NCI-H1092 treated with DMSO at 0.1 percent for 48 hours (cell line): ENCODE measurements around the gene FIBCD1.
A peak's percentile ranks its signal among the peaks of the same experiment; 100 is the strongest.

Experiments used
- DNase-seq: peaks from one replicate; lab custom pipeline; 2025; lab: John Stamatoyannopoulos, UW

The FIBCD1 gene

GRCh38 chr9:130952065-130952762, 13.2 kb upstream of the FIBCD1 start:
- DNase-seq: no peak

- DNase-seq: no peak
Measured at GRCh38 chr9:130950039-130950311, 10.9 kb upstream of the FIBCD1 start.

DNA sequence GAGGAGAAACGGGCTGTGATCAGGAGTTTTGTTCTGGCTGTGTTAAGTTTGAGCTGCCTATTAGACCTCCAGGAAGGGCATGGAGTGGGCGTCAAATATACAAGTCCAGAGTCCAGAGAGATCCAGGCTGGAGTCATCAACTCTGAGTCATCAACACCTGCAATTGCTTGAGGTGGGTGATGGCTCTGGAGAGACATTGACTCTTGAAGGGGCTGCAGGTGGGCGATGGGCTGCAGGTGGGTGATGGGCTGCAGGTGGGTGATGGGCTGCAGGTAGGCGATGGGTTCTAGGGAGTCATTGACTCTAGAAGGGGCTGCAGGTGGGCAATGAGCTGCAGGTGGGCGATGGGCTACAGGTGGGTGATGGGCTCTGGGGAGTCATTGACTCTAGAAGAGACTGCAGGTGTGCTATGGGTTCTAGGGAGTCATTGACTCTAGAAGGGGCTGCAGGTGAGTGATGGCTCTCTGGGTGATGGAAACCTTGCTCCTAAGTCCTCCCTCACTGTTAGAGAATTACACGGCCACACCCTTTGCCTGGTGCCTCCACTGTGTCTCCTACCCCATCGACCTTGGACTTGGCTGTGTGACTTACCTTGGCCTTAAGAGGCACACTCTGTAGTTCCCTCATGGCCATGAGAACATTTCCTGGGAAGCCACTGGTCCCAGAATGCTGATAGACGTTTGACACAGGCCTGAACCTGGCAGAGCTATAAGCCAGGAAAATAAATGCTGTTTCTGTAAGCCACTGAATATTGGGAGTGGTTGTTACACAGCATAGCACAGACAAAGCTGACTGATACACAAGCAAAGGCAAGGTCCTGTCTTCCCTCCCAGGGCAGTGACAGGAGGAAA, 10.4 kb upstream of the FIBCD1 start:
- no peak for DNase-seq

DNA sequence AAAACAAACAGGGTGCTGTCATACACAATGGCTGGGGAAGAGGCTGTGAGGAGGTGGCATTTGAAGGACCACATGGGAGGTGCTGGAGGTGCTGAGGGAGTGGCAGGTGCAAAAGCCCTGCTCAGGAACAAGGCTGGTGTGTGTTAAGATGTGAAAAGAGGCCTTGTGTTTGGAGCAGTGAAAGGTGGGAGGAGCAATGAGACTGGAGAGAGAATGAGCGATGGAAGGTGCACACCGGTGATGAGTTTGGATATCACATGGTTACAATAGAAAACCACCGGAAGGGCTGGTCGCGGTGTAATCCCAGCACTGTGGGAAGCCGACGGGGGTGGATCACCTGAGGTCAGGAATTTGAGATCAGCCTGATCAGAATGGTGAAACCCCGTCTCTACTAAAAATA, 9.2 kb upstream of the FIBCD1 start:
- no peak for DNase-seq

DNA sequence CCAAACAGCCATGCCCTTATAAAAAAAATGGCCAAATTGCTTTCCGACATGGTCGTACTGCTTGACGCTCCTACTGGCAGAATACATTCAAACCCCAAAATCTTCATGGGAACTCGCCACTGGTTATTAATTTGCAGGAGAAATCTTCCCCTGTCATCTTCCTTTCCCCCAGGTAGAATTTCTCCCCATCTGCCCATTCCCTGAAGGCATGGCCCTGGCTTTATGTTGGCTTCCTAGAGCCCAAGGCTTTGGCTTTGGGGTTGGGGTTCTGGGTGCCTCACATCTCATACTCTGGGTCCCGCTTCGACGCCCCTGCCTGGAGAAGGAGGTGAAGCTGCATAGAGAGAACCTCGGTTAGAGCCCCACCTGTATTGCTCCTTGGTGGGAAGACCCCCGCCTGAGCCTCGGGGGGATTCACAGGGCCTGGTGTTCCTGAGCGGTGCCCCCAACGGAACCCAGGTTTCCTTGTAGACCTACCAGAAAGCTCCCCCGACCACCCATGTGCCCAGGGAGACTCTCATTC, 8.6 kb upstream of the FIBCD1 start:
- no peak for DNase-seq

GRCh38 chr9:130946766-130947617, 7.9 kb upstream of the FIBCD1 start:
- no peak for DNase-seq

DNA sequence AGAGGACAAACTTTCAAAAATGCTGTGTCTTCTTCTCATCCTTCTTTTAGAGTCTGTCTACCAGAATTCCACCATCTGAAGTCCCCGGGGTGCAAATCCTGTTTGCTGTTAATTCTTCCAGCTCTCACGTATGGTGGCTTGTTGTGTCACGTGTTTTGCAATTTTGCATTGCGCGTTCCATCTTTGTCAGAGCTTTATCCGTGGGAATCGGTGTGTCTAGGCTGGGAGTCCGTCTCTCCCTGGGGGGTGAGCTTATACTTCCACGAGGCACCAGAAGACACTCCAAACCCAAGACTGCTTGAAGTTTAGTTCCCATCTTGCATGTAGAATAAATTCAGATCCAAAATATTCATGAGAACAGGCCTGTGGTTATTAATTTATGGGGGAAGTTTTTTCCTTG, 6.1 kb upstream of the FIBCD1 start:
- DNase-seq: no peak

GRCh38 chr9:130944510-130945058, 5.5 kb upstream of the FIBCD1 start:
- no peak for DNase-seq

GRCh38 chr9:130943777-130944176, 4.7 kb upstream of the FIBCD1 start:
- no peak for DNase-seq

GRCh38 chr9:130943221-130943620, 4.2 kb upstream of the FIBCD1 start:
- no peak for DNase-seq

DNA sequence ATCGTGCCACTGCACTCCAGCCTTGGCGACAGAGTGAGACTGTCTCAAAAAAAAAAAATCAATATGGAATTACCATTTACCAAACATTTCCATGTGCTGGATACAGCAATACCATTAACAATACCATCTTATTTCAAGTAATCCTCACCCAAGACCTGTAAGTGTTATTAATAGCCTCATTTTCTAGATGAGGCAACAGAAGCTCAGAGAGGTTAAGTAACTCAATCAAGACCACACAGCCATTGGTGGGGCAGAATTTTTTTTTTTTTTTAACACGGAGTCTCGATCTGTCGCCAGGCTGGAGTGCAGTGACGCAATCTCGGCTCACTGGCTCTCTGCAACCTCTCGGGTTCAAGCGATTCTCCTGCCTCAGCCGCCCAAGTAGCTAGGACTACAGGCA, 3.6 kb upstream of the FIBCD1 start:
- no peak for DNase-seq

- no peak for DNase-seq
Measured at GRCh38 chr9:130942084-130942483, 3.0 kb upstream of the FIBCD1 start.

- DNase-seq: peak; percentile 57
Measured at GRCh38 chr9:130940693-130941576, 1.9 kb upstream of the FIBCD1 start.

DNA sequence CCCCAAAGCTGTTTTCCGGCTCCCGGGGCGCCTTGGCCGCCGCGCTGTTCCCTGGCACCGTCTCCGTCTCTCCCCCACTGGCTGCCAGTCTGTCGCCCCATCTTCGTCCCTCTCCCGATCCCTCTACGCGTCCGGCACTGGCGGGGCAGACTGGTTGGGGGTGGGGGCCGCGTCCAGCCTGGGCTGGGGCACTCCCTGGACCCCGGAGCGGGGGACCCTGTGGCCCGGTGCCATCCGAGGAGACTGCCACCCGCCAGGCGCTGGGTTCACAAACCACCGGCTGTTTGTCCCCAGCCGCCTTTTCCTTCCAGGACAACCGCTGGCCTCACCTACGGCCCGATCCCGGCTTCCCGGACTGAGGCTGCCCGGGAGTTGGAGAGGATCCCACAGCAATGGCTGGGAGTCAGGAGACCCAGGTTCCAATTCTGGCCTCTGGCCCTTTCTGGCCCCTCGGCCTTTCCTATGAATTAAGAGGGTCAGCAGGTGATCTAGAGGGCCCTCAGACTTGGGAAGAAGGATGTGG, 1.0 kb upstream of the FIBCD1 start:
- DNase-seq: no peak

GRCh38 chr9:130939405-130940026, 469 bp upstream of the FIBCD1 start:
- DNase-seq: no peak

- DNase-seq: no peak
Measured at GRCh38 chr9:130938184-130938651, 829 bp downstream of the FIBCD1 start.

DNA sequence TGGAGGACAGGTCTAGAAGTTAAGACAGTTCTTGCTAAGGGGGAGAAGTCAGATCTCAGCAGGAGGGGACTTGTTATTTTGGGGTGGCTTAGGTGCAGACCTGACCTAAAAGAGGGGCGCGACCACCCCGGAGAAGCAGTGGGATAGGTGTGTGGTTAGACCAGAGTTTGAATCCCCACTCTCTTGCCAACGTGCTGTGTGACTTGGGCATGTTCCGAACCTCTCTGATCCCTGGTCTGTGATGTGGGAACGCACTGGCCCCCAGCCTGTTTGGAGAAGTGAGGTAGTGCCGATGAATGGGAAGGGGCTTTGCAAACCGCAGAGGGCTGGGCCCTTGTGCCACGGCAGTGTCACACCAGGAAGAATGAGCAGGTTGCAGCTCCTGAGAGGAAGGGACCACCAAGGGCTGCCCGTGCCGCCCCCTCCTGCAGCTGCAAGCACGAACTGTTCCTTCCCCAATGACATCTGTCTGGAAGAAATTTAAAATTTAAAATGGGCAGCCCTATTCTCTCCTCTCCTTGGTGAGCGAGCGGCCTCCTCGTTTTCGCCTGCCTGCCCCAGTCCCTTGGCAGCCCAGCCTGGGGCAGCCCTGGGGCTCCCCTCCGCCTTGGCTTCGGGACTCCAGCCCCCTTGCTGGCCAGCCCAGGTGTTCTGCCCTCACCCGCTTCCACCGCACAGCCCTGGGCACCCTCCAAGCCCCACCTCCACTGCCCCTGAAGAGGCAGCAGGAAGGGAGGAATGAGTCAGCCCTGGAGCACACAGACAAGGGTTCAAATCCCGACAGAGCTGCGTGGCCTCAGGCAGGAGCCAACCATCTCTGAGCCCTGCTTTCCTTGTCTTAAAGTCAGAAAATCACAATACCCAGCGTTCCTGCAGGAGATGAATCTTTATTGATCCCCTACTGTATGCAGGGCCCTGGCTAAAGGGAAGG, 1.6 kb downstream of the FIBCD1 start:
- no peak for DNase-seq

- DNase-seq: no peak
Measured at GRCh38 chr9:130936285-130937117, 2.5 kb downstream of the FIBCD1 start.
